Suprapubic skin (tissue), 4 donors: ENCODE results near the gene ACTL8. TPM values are rescaled to one million over a fixed set of nuclear protein-coding genes. Genes with fewer than 3 reads are reported as not detected.

Source experiments
- DNase-seq, 2 donors: peaks; one replicate each; pipeline ENCODE4 v3.0.0-alpha.2; 2019; ENCODE audit warnings: low spot score in 2 of 2
- H3K27ac ChIP-seq: fragments of 200-600 bp; sonication (generic); one replicate; pipeline ENCODE4 v1.5.1; 2019
- H3K27me3 ChIP-seq: fragments of 200-600 bp; sonication (generic); one replicate; pipeline ENCODE4 v1.5.1; 2019
- H3K36me3 ChIP-seq: fragments of 200-600 bp; sonication (generic); one replicate; pipeline ENCODE4 v1.5.1; 2019
- H3K4me1 ChIP-seq: fragments of 200-600 bp; sonication (generic); one replicate; pipeline ENCODE4 v1.5.1; 2019
- H3K4me3 ChIP-seq: fragments of 200-600 bp; sonication (generic); one replicate; pipeline ENCODE4 v1.5.1; 2019; ENCODE audit warnings: mild to moderate bottlenecking
- H3K9me3 ChIP-seq: fragments of 200-600 bp; sonication (generic); one replicate; pipeline ENCODE4 v1.5.1; 2019
- CTCF ChIP-seq, 2 donors: fragments of 200-600 bp in 1 of 2; fragments of 450-650 bp in 1 of 2; sonication (generic) in 1 of 2; IDR thresholded peaks; one replicate each; pipeline ENCODE4 v1.5.1; 2016 to 2019; ENCODE audit warnings: antibody characterized with exemption in 2 of 2, mild to moderate bottlenecking in 1 of 2, moderate library complexity in 1 of 2
- EP300 ChIP-seq: sonication (generic); formaldehyde crosslinking; IDR thresholded peaks from one replicate; pipeline ENCODE4 v1.6.1; 2017; ENCODE audit warnings: antibody characterized with exemption
- POLR2A ChIP-seq, 2 donors: fragments of 450-650 bp; IDR thresholded peaks; one replicate each; pipeline ENCODE4 v1.6.1; 2017; ENCODE audit warnings: antibody characterized with exemption in 2 of 2, mild to moderate bottlenecking in 2 of 2, moderate library complexity in 2 of 2
- POLR2AphosphoS5 ChIP-seq, 3 donors: sonication (generic); formaldehyde crosslinking; IDR thresholded peaks; one replicate each; pipeline ENCODE4 v1.6.1; 2017; ENCODE audit warnings: antibody characterized with exemption in 3 of 3
- WGBS: methylation state at CpG from one replicate; pipeline ENCODE4 v1.1.5; 2018; 5-methylcytosine and 5-hydroxymethylcytosine counted together
- total RNA-seq, 4 donors: library from RNA; depleted of rRNA; stranded (reverse); fragments of >200 nt; gene quantifications; one replicate each; pipeline ENCODE4 v1.1.0, GENCODE V29; 2016

Gene ACTL8
- total RNA-seq, 4 donors from 2014 or later = not detected

- peaks cover 61% of the 10 kb centered on the region for H3K27me3 ChIP-seq
- H3K4me1 ChIP-seq = no peaks in the 10 kb centered on the region
- H3K4me3 ChIP-seq = no peak overlapping the region
- 95% methylated on average over 2 of the region's 2 CpGs for WGBS
- no peaks in the 10 kb centered on the region for H3K36me3 ChIP-seq
- TF ChIP-seq POLR2AphosphoS5 (IDR thresholded peaks at IDR 0.05) (no peak), POLR2A (IDR thresholded peaks at IDR 0.05) (no peak), EP300 (no peak), CTCF (IDR thresholded peaks at IDR 0.05) (no peak)
- no peak overlapping the region for H3K27ac ChIP-seq
- no peak for DNase-seq
- no peaks in the 10 kb centered on the region for H3K9me3 ChIP-seq
Measured at GRCh38 chr1:17775796-17776195, 20.7 kb downstream of the ACTL8 start.

GRCh38 chr1:17776426-17776825, 21.3 kb downstream of the ACTL8 start:
- Histone ChIP-seq H3K4me1 (no peaks in the 10 kb centered on the region), H3K27me3 (peaks cover 60% of the 10 kb centered on the region), H3K4me3 (no peak overlapping the region), H3K27ac (no peak overlapping the region), H3K36me3 (no peaks in the 10 kb centered on the region), H3K9me3 (no peaks in the 10 kb centered on the region)
- TF ChIP-seq EP300 (no peak), CTCF (IDR thresholded peaks at IDR 0.05) (no peak), POLR2AphosphoS5 (IDR thresholded peaks at IDR 0.05) (no peak), POLR2A (IDR thresholded peaks at IDR 0.05) (no peak)
- no peak for DNase-seq
- WGBS = 58% methylated on average over 11 of the region's 11 CpGs

GRCh38 chr1:17777330-17777729, 22.2 kb downstream of the ACTL8 start:
- no peaks in the 10 kb centered on the region for H3K36me3 ChIP-seq
- TF ChIP-seq CTCF (IDR thresholded peaks at IDR 0.05) = no peak
- no peak for TF ChIP-seq POLR2AphosphoS5 (IDR thresholded peaks at IDR 0.05)
- no peak for TF ChIP-seq POLR2A (IDR thresholded peaks at IDR 0.05)
- no peak for TF ChIP-seq EP300

GRCh38 chr1:17777818-17778217, 22.7 kb downstream of the ACTL8 start:
- TF ChIP-seq POLR2AphosphoS5 (IDR thresholded peaks at IDR 0.05) (no peak), POLR2A (IDR thresholded peaks at IDR 0.05) (no peak), CTCF (IDR thresholded peaks at IDR 0.05) (no peak), EP300 (no peak)
- Histone ChIP-seq H3K4me1 (no peaks in the 10 kb centered on the region), H3K9me3 (no peaks in the 10 kb centered on the region), H3K27ac (no peak overlapping the region), H3K4me3 (no peak overlapping the region), H3K27me3 (peaks cover 48% of the 10 kb centered on the region), H3K36me3 (no peaks in the 10 kb centered on the region)
- WGBS = 88% methylated on average over 8 of the region's 8 CpGs
- DNase-seq = no peak

More at GRCh38 chr1:17777330-17777729, 22.2 kb downstream of the ACTL8 start:
- Histone ChIP-seq H3K9me3 (no peaks in the 10 kb centered on the region), H3K27ac (no peak overlapping the region), H3K4me1 (no peaks in the 10 kb centered on the region), H3K27me3 (peaks cover 51% of the 10 kb centered on the region), H3K4me3 (no peak overlapping the region)
- WGBS = 54% methylated on average over 9 of the region's 10 CpGs
- DNase-seq = no peak

GRCh38 chr1:17780916-17781315, 25.8 kb downstream of the ACTL8 start:
- WGBS = 75% methylated on average over 4 of the region's 4 CpGs
- no peaks in the 10 kb centered on the region for H3K36me3 ChIP-seq
- H3K4me3 ChIP-seq = no peak overlapping the region
- no peaks in the 10 kb centered on the region for H3K4me1 ChIP-seq
- H3K27me3 ChIP-seq = peaks cover 26% of the 10 kb centered on the region
- no peaks in the 10 kb centered on the region for H3K9me3 ChIP-seq
- DNase-seq = no peak
- TF ChIP-seq CTCF (IDR thresholded peaks at IDR 0.05) = no peak
- no peak for TF ChIP-seq EP300
- H3K27ac ChIP-seq = no peak overlapping the region
